CD4-positive, alpha-beta T cell treated with Interleukin-4 for 1 hour (primary cell): Measurements from ENCODE around the gene FRZB.

Experiments used
- DNase-seq, 2 donors: peaks; one replicate each; pipeline ENCODE4 v3.0.0-alpha.2; 2020 to 2022

Gene FRZB

DNA sequence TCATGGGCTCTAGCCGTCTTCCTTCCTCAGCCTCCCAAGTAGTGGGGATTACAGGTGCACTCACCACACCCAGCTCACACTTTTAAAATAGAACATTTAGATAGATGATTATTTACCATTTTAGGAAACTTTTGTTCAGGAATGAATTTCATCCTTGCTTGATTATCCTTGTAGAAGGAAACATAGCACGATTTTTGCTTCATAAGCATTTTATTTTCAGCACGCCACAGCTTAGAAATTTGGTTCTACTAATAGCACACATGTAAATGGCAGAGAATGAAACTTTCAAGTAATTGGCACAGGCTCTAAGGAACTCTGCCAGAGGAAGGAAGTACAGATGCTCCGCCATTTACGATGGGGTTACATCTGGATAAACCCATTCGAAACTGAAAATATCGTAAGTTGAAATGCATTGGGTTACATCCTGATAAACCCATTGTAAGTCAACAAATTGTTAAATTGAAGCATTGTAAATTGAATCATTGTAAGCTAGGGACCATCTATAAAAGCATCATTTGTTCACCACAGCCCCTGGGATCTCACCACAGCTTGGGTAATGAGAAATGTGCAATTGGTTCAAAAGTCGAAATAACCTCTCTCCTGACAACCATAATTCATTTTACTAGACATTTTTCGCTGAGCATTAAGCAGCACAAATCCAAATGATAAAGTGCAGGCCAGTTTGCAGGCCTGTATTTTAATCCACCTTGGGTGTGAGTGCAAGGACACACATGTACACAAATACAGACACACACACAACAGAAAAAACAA, 33.2 kb downstream of the FRZB start:
- no peak for DNase-seq

DNA sequence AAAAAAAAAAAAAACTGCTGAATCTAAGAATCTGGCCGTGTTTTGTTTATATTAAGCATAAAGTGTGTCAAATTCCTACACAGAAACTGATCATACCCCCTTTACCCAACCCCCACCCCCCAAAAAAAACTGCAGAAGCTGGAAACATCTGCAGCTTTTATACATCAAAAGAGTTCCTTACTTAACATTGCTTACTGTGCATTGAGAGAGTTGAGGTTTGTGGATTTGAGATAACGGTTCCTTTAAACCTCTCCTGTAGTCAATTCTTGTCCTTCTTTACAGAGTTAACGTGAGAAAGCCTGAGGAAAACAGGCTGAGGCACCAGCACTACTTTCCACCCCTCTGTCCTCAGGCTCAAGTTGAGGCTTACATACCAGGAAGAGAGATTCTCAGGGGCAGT, 34.5 kb downstream of the FRZB start:
- no peak for DNase-seq

DNA sequence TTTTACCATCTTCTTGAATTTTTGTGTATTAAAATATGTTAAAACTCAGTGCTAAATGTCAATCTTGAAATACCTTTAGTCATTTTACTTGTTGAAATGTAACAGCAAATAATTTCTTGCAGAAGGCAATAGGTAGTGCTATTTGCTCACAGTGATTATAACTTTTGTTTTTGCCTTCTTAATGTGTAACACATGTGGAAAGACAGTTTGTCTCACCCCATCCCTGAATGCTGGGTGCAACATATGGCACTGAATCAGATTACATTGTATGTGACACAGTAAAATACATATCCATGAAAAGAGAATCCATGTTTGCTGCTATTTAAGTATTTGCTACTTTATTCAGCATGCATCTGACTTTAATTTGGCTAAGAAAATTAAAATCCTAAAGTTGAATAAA, 35.3 kb downstream of the FRZB start:
- DNase-seq: no peak

- no peak for DNase-seq
Measured at GRCh38 chr2:182827182-182827879, 39.1 kb downstream of the FRZB start.

DNA sequence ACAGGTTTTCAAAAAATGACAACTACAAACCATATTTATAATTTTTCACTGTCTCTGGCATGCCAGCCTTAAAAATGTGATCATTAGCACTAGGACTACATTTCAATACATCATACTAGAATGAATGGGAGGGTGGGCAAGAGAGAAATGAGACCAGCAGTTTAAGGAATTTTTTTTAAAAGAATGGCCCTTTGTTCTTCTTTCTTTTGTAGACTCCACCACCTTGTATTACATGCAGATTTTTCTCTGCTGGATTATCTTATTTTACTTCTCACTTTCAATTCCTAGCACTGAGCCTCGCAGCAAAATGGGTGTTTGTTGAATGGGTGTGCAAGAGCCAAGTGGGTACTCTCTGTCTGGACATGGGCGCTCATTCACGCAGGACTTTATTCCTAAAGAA, 39.9 kb downstream of the FRZB start:
- DNase-seq: no peak

- no peak for DNase-seq
Measured at GRCh38 chr2:182826064-182826463, 40.4 kb downstream of the FRZB start.

- no peak for DNase-seq
Measured at GRCh38 chr2:182824767-182825158, 41.7 kb downstream of the FRZB start.

DNA sequence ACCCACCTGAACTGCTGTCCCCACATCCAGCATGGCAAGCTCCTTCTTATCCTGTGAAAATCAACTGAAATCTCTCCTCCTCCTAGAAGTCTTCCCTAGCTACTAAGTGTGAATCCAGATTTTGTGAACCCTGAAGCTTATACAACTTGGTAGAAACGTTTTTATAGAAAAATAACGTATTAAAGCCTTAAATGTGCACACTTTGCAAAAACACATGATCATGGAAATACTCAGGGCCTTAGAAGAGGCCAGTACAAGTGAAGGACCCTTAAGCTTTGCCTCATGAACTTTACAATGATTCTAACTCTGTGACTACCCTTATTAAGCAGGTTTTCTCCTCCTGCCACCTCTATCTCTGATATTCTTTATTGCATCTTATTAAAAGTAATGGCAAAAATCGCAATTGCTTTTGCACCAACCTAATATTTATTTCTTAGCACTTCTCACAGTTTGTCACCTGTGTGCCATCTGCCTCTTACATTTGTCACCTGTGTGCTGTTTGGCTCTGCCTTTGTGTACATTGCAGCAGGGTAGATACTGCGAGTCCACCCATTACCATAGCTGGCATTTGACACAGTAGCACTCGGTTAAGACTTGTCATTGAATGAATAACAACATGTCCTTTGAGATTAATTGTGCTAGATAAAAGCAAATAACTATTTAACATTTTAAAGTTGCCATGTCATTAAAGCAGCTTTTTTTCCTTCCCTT, 42.2 kb downstream of the FRZB start:
- no peak for DNase-seq

GRCh38 chr2:182822733-182823132, 43.7 kb downstream of the FRZB start:
- no peak for DNase-seq

DNA sequence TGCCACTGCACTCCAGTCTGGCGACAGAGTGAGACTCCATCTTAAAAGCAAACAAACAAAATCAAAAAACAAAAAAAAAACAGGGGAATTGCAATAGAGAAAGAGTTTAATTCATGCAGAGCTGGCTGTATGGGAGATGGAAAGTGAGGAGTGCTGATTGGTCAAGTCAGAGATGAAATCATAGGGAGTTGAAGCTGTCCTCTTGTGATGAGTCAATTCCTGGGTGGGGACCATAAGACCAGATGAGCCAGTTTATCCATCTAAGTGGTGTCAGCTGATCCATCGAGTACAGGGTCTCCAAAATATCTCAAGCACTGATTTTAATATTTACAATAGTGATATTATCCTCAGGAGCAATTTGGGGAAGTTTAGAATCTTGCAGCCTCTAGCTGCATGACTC, 45.3 kb downstream of the FRZB start:
- DNase-seq: no peak

DNA sequence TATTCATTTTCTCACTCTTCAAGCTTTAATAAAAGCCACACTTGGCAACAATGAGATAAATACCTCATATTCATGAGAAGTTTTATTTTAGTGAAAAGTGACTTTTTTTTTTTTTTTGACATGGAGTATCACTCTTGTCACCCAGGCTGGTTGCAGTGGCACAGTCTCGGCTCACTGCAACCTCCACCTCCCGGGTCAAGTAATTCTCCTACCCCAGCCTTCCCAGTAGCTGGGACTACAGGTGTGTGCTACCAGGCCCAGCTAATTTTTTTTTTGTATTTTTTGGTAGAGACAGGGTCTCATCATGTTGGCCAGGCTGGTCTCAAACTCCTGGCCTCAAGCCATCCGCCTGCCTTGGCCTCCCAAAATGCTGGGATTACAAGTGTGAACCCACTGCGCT, 47.0 kb downstream of the FRZB start:
- no peak for DNase-seq

DNA sequence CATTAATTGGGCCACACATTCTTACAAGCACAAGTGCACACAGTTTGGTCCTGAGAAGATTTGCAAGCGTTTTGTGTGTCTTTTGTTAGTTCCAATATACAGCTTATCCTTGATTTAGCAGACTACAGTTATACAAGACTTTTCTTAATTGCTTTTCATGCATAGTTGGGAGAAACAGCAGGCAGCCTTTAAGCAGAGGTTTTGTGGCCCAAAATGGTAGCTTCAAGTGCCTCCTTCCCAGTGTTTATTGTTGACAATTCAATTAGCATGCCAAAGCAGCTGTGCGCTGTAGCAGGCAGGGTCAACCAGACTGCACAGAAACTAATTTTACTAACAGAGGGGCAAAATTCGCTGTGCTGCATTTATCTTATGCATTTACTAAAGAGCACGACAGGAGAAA, 47.5 kb downstream of the FRZB start:
- no peak for DNase-seq

- DNase-seq: no peak
Measured at GRCh38 chr2:182818501-182818900, 47.9 kb downstream of the FRZB start.

GRCh38 chr2:182817558-182817957, 48.9 kb downstream of the FRZB start:
- DNase-seq: no peak

- DNase-seq: no peak
Measured at GRCh38 chr2:182816866-182817265, 49.6 kb downstream of the FRZB start.

DNA sequence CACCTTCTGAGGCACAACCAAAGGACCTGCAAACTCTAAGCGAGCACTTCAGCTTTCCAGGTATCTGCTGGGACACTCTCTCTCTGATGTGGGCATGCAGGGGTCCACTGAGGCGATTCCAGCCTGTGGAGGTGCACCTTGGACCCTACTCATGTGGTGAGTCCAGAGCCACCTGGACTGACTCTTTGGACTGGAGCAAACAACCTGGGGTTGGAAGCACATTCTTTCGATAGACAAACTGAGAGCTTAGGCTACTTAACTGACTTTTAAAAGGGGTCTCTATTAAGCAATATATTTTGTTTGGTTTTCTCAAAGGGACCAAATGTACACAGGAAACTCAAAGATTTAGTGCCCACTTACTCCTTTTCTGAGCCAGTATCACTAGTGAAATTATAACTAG, 51.6 kb downstream of the FRZB start:
- no peak for DNase-seq

DNA sequence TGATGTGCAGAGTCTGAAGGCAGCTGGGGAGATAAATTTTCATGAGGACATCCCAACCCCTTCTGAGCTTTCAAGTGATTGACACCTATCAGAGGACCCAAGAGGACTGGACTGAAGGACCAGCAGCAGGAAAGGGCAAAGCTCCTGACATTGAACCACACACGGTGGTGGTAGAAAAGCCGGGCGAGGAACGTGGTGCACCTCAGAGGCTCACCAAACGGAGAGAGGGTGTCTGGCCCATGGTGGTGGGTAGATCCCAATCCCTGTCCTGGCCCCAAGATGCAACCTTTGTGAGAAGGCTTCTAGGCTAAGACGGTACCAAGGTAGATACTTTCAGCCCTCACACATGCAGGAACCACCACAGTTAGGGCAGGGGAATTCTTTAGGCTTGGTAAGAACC, 52.1 kb downstream of the FRZB start:
- no peak for DNase-seq

DNA sequence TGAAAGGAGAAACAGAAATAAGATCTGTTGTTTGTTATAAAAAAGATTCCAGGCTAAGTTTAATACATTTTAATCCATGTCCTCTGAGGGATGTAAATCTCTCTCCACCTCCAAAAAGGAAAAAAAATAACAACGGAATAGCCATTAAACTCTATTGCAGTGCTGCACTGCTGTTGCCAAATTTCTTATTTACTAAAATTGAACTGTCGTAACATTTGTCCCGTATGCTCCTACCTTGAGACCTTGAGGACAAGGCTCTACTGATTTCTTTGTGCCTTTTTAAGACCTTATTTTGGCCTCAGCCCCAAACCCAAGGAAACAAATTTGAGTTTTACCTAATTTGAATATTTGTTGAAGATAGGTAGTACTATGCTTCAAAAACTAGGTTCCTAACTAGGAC, 56.4 kb downstream of the FRZB start:
- DNase-seq: no peak

- no peak for DNase-seq
Measured at GRCh38 chr2:182807319-182807718, 59.1 kb downstream of the FRZB start.

DNA sequence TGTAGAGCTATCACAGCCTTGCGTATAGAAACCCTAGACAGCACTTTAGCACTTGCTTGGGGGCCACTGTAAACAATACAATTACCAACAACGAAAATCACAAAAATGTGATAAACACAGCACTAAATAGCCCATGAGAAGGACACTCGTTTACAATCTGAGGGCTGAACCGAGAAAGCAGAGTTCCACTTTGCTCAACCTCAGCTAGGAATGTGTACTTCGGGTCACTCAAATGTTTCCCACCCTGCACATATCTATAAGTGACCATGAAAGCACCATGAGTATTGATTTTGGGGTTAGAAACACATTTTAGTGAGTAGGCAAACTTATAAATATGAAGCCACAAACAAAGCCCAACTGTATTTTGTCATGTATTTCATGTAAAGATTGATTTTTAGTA, 62.3 kb downstream of the FRZB start:
- no peak for DNase-seq

DNA sequence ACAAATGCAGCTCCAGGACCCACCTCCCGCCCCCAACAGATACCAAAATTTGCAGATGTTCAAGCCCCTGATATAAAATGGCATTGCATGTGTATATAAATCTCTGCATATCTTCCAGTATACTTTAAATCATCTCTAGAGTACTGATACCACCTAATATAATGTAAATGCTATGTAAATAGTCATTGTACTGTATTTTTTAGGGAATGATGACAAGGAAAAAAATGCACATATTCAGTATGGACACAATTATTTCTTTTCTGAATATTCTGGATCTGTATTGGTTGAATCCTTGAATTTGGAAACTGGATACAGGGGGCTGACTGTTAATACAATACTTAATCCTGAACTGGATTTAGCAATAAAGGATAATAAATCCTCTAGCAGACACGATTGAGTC, 67.7 kb downstream of the FRZB start:
- DNase-seq: no peak

- DNase-seq: no peak
Measured at GRCh38 chr2:182792441-182792840, 74.0 kb downstream of the FRZB start.

- no peak for DNase-seq
Measured at GRCh38 chr2:182784777-182785176, 81.7 kb downstream of the FRZB start.

- DNase-seq: no peak
Measured at GRCh38 chr2:182784058-182784706, 82.3 kb downstream of the FRZB start.
